Stimulated activated CD8-positive, alpha-beta memory T cell treated with anti-CD3 and anti-CD28 coated beads, Interleukin-4, amount 100 ng/mL, for 4 hours (primary cell): ENCODE measurements around the gene TMEM255A.
A peak's percentile ranks its signal among the peaks of the same experiment; 100 is the strongest.

ENCODE experiments used
- DNase-seq, 2 donors: peaks; one replicate each; pipeline ENCODE4 v3.0.0-alpha.2; 2020; ENCODE audit warnings: low read depth in 2 of 2, low spot score in 1 of 2

TMEM255A gene

GRCh38 chrX:120308558-120308957 lies 2.7 kb downstream of the TMEM255A start:
- DNase-seq = no peak

GRCh38 chrX:120306630-120307029 lies 4.6 kb downstream of the TMEM255A start:
- DNase-seq = no peak

DNA sequence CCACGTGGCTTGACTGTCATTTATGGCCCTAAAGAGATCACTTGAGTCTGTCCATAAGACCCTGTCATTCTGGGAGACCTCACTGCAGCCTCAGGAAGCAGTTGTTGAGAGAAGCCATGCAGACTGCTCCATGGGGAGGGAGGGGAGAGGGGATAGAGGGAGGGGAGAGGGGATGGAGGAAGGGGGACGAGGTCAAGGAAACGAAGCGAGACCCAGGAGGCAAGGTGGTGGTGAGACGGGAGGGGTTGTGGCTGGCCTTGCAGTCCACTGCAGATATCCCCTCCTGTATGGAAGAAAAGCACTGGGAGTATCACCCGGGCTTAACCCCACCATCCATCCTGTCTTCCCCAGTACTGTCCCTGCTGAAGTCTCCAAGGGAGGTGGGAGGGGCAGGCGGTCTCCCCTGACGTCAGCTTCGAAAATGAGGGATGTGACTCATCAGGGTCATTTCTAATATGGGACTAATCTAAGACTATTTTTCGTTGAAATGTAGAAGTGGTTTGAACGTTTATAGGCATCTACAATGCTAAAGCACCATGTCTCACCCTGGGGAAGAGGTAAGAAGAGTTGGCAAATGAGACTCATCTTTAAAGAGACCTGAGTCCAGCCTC lies 5.6 kb downstream of the TMEM255A start:
- DNase-seq = no peak

DNA sequence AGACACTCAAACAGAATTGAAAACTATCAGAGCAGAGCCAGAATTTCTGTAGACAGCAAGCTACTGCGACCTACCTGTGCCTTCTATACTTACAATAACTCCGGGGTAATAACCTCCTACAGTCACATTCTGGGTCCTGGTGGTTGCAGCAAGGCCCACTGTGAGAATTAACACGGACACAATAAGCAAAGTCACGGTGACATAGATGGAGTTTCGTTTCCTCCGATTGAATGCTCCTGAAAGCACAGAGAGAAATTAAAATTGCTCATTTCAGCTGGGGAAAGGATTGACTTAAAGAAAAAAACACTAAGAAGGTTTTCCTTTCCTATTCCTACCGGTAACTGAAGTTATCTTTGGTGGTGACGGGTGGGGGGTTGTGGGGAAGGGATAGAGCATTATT lies 7.0 kb downstream of the TMEM255A start:
- DNase-seq = no peak

DNA sequence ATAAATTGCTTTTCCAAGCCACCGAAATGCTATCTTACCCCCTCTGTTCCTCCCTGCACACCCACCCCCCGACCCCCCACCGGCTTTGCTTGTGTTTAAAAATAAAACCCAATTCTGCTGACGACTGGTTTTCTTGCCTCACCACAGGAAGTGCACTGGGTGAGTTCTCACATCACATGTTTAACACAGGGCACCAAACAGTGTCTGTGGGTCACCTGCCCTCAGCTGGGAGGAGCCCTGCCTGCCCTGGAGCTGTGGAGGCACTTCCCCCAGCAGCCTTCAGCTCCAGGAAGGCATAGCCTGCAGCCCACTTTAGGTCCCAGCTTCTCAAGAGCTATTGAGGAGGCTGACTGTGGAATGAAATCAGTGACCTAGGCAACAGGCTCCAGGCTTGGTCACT lies 8.8 kb downstream of the TMEM255A start:
- peak in 1 of 2 donors; percentile 18 for DNase-seq

DNA sequence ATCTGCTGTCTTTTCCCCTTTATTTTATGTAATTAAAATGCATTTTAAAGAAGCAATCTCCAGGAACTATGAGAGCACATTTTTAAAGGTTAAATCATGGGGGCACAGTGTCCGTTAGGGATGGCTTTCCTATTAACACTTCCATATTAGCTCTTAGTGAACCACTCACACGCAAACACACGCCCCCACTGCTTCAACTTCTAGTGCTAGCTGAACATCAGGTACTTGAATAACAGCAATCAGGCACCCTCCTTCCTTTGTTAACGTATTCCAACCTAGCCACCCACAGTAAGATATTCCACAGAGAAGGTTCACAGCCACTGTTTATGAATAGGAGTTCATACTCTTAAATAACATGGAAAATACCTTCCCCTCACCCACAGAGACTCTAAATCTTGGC lies 9.3 kb downstream of the TMEM255A start:
- no peak for DNase-seq

GRCh38 chrX:120301497-120301896 lies 9.8 kb downstream of the TMEM255A start:
- no peak for DNase-seq

GRCh38 chrX:120299928-120300327 lies 11.3 kb downstream of the TMEM255A start:
- DNase-seq = no peak

GRCh38 chrX:120297923-120298322 lies 13.3 kb downstream of the TMEM255A start:
- no peak for DNase-seq

GRCh38 chrX:120294651-120295050 lies 16.6 kb downstream of the TMEM255A start:
- no peak for DNase-seq

- DNase-seq = no peak
Measured at GRCh38 chrX:120293015-120293414, 18.2 kb downstream of the TMEM255A start.

- DNase-seq = no peak
Measured at GRCh38 chrX:120291211-120291610, 20.1 kb downstream of the TMEM255A start.

DNA sequence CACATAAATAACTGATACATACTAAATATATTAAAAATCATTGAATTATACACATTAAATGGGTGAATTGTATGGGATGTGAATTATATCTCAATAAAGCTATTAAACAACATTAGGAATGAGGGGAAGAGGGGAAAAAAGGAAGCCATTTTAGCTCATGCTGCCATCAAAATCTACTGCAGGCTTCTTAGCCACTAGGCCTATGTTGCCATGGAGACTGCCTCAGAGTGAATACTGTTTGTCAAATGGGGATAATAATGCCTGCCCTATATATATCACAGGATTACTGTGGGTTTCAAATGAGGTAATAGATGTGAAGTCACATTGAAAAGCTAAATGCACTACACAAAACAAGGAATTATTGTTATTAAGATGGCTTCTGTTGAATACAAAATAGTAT lies 21.2 kb downstream of the TMEM255A start:
- no peak for DNase-seq

DNA sequence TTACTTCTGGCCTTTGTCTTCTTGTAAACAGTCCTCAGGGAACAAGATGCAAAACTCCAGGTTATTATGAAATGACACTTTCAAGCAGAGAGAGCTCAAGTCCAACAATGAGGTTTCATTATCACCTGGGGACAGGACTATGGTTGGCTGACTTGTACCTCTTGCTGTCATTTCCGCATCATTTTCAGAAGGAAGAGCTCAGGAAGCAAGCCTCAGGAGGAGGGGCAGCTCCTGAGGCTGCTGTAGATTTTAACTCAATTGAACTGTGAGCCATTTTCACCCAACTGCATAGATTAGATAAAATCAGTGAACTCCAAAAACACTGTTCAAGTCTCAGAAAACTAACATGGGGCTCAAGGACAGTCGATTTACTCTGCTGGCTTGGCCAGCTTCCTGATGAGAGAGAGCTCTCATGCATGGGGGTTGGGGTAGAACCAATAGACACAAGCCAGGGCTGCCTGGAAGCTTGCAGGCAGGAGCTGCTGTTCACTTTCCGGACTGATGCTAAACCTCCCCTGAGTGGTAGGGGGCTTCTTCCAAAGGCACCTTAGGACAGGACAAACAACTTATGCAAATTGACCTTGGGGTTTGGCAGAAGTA lies 23.6 kb downstream of the TMEM255A start:
- no peak for DNase-seq

DNA sequence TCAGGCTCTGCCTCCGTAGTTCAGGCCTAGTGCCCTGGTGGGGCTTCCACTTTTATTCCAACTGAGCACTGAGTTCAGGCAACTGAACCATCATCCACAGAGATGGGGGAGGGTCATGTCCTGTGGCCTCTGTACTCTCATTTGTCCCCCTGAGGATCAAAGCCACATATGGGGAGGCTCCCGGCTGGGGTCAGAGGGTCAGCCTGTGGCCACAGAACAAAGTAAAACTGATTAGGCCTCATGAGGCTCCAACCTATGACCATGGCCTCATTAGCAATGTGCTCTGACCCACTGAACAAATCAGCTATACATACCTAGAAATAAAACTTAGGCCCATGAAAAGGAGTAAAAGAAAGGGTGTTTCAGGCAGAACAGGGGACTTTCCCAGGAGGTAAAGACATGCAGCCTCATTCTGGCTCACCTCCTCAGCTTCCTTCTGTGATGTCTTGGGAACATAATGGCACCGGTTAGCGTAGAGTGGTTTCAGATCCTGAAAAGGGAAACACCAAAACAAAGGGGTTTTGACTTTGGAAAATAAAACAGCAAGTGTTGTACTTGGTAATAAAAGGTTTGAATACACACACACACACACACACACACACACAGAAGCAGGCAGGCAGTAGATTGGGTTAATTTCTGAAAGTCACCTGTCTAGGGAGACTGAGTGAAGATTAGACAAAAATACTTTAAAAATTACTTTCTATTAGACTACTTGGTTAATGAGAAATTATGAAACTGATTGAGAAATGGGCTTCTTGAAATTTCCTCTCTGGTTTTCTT lies 24.3 kb downstream of the TMEM255A start:
- no peak for DNase-seq

DNA sequence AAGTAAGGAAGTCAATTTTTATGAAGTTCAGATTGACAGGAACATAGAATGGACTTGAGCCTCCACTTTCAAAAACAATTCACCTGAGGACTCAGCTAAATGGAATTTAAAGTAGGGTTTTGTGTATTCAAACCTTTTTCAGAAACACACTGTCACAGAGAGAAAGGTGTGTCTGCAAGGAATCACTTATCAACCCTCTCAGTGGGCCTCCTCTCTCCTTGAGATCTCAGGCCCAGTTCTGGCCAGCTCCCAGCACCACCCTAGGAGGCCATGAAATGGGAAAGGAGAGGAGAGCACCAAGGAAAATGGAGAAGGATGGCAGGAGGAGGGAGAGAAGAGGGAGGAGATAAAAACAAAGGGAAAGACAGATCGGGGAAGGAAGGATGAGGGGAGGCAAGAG lies 28.6 kb downstream of the TMEM255A start:
- no peak for DNase-seq

DNA sequence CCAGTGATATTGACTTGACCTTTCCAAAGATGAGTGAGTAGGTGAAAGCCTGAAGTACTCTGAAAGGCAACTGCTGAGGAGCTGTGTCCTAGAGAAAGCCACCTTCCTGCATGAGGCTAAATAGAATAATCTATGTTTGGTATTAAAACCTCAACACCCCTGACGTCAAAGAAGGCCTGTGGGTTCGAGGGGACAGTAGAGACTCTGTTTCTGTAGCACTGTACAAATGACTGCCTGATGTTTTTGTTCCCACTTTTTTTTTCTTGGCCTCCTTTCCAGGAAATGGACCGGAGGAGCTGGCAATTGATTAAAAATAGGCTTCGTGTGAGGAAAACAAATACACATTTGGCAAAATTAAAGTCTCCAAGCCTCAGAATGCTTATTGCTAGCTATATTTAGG lies 29.5 kb downstream of the TMEM255A start:
- no peak for DNase-seq

DNA sequence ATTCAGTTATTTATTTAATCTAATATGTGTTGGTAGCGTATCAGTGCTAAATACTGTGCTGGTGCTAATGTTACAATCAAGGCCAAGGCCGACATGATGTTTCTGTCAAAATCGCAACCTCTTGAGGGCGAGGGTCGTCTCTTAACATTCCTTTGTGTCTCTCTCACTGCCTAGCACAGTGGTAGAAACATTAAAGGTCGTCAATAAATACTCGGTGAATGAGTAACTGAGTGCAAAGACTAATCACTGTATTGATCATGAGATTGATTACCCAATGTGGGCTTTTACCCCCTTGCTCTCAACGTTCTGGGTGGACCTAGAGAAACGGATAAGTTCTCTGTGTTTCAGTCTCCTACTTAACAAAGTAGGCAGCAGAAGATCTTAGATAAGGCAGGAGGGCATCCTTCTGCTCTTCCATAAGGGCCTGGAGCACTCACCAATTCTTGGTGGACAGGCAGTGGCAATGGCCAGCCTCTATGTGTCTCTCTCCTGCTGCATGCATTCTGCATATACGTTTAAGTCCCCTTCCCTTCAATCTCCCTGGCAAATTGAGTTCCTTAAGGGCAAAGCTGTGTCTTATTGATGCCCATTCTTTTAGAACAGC lies 30.1 kb downstream of the TMEM255A start:
- no peak for DNase-seq

- no peak for DNase-seq
Measured at GRCh38 chrX:120274958-120275357, 36.3 kb downstream of the TMEM255A start.

- no peak for DNase-seq
Measured at GRCh38 chrX:120274145-120274544, 37.1 kb downstream of the TMEM255A start.

- no peak for DNase-seq
Measured at GRCh38 chrX:120271218-120271617, 40.0 kb downstream of the TMEM255A start.

DNA sequence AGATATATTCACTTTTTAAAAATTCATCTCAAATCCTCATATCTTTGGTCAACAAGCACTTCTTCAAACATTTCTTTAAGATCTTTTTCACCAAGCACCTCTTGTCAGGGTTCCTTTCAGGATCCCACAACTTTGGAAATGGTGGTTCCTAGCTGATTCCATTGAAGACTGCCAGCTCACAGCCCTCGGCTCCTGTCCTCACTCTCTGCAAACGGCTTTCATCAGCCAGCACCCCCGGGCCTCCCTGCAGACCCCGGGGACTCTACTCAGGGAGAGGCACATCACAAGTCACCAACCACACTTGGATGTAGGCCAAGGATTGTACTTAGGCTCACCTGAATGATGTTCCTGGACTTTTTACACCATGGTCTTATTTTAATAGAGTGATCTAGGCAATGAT lies 40.7 kb downstream of the TMEM255A start:
- no peak for DNase-seq
